Osteocyte (in vitro differentiated cells): ENCODE measurements around the gene PNPLA4. TPM values are rescaled to one million over a fixed set of nuclear protein-coding genes. Genes with fewer than 3 reads are reported as not detected.

ENCODE experiments used
- DNase-seq: peaks from one replicate; pipeline ENCODE4 v3.0.0; 2021; ENCODE audit warnings: mixed read lengths; ENCODE audit not compliant: unreplicated experiment; ENCODE audit errors: extremely low spot score
- H3K27ac Mint-ChIP-seq: one replicate; pipeline ENCODE4 v1.8.0; 2021; ENCODE audit warnings: mild to moderate bottlenecking, mixed read lengths; ENCODE audit not compliant: unreplicated experiment
- H3K27me3 Mint-ChIP-seq: one replicate; pipeline ENCODE4 v1.8.0; 2021; ENCODE audit warnings: mixed read lengths; ENCODE audit not compliant: unreplicated experiment
- H3K36me3 Mint-ChIP-seq: one replicate; pipeline ENCODE4 v1.8.0; 2021; ENCODE audit warnings: mixed read lengths; ENCODE audit not compliant: unreplicated experiment
- H3K4me1 Mint-ChIP-seq: one replicate; pipeline ENCODE4 v1.8.0; 2021; ENCODE audit warnings: mixed read lengths; ENCODE audit not compliant: unreplicated experiment
- H3K4me3 Mint-ChIP-seq: one replicate; pipeline ENCODE4 v1.8.0; 2021; ENCODE audit warnings: mild to moderate bottlenecking, moderate library complexity, mixed read lengths; ENCODE audit not compliant: unreplicated experiment
- H3K9me3 Mint-ChIP-seq: one replicate; pipeline ENCODE4 v1.8.0; 2021; ENCODE audit warnings: mixed read lengths; ENCODE audit not compliant: unreplicated experiment
- total RNA-seq: library from RNA; stranded (reverse); gene quantifications from 2 replicates; pipeline ENCODE4 v1.2.1, GENCODE V29; 2021
- TF ChIP-seq, protein P1 (sequence below): fragments of 200-600 bp; sonication (generic); IDR thresholded peaks from 2 replicates; pipeline ENCODE4 v1.5.0; 2021; ENCODE audit warnings: antibody characterized with exemption, mild to moderate bottlenecking, moderate library complexity

Gene PNPLA4
- total RNA-seq, 1 donor from 2014 or later: 15.6 TPM

DNA sequence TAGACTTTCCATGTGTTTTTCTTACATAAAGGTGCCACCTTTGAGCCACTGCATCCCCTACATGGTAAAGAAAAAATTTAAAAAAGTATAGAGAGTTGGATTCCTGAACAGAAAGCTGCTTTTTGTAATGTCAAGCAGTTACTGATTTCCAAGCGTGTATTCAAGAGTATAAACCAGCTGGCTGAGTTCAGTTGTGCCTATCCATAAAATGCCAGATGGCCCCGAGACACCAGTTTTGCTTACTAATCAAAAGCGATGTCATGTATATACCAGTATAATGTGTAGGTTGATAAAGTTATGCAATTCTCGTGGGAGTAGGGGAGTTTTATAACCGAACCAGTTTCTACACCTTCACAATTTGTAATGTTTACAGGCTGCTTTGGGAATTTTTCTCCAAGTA lies 26.2 kb upstream of the PNPLA4 start:
- H3K27ac Mint-ChIP-seq: no peak overlapping the region
- DNase-seq: no peak
- H3K4me3 Mint-ChIP-seq: no peak overlapping the region
- H3K27me3 Mint-ChIP-seq: no peaks in the 10 kb centered on the region
- TF ChIP-seq, protein P1, sequence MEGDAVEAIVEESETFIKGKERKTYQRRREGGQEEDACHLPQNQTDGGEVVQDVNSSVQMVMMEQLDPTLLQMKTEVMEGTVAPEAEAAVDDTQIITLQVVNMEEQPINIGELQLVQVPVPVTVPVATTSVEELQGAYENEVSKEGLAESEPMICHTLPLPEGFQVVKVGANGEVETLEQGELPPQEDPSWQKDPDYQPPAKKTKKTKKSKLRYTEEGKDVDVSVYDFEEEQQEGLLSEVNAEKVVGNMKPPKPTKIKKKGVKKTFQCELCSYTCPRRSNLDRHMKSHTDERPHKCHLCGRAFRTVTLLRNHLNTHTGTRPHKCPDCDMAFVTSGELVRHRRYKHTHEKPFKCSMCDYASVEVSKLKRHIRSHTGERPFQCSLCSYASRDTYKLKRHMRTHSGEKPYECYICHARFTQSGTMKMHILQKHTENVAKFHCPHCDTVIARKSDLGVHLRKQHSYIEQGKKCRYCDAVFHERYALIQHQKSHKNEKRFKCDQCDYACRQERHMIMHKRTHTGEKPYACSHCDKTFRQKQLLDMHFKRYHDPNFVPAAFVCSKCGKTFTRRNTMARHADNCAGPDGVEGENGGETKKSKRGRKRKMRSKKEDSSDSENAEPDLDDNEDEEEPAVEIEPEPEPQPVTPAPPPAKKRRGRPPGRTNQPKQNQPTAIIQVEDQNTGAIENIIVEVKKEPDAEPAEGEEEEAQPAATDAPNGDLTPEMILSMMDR: no peak
- no peaks in the 10 kb centered on the region for H3K36me3 Mint-ChIP-seq
- no peaks in the 10 kb centered on the region for H3K4me1 Mint-ChIP-seq
- H3K9me3 Mint-ChIP-seq: peaks cover 8% of the 10 kb centered on the region

DNA sequence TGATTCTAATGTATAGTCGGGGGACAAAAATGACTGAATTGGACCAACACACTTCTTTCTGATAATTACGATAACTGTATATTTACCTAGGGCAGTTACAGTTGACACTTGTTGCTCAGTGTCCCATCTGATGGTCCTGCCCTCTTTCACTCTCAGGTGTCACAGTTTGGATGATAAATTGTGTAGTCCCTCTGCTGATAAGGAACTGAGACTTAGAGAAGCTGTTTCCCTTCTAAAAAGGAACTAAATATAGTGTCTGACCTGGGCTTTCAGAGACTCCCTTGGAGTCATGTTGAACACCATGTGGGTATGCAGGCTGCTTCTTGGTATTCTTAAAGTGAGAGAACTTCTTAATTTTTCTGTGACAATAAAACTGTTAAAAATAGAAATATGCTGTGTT lies 23.7 kb upstream of the PNPLA4 start:
- TF ChIP-seq, protein P1: no peak
- Mint-ChIP-seq H3K27me3 (peaks cover 4% of the 10 kb centered on the region), H3K27ac (no peak overlapping the region), H3K9me3 (no peaks in the 10 kb centered on the region), H3K36me3 (no peaks in the 10 kb centered on the region), H3K4me3 (no peak overlapping the region), H3K4me1 (no peaks in the 10 kb centered on the region)
- DNase-seq: no peak

DNA sequence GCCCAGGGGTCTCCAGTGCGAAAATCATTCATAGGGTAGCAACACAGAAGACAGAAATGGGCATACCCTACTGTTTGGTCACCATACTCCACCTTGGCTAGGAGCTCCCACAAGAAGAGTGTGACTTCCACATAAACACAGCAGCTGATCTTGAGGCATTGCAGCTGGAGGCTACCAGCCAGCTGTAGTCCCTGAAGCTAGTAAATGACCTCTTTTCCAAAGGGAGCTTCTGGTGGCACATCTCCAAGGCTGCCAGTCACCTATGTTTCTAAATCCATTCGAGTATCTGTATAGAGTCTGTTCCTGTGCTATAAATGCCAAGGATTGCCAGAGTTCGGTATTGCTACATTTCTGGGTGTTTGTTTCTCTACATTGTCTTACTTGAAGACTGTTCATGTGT lies 21.3 kb upstream of the PNPLA4 start:
- no peaks in the 10 kb centered on the region for H3K36me3 Mint-ChIP-seq
- H3K27ac Mint-ChIP-seq: no peak overlapping the region

DNA sequence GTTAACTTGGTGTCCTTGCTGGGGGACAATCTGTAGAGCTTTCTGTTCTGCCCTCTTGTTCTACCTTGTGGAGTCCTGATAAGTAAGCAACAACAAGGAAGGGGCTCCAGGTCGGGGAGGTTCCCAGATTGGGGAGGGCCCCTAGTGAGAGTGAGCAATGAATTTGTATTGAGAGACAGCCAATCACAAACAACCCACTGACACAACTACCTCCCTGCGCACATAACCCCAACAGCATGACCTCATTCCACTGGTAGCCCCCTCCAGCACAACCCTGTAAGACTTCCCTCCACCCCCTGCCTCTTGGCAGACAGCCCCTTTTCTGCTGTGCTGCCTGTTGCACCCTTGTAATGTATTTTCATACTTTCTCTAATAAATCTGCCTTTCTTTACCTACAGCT lies 19.7 kb upstream of the PNPLA4 start:
- H3K4me1 Mint-ChIP-seq: no peaks in the 10 kb centered on the region
- TF ChIP-seq, protein P1: no peak
- H3K27me3 Mint-ChIP-seq: peaks cover 4% of the 10 kb centered on the region
- H3K27ac Mint-ChIP-seq: no peak overlapping the region
- DNase-seq: no peak
- H3K9me3 Mint-ChIP-seq: no peaks in the 10 kb centered on the region
- H3K4me3 Mint-ChIP-seq: no peak overlapping the region
- no peaks in the 10 kb centered on the region for H3K36me3 Mint-ChIP-seq

More for the DNA sequence above, 21.3 kb upstream of the PNPLA4 start:
- Mint-ChIP-seq H3K4me3 (no peak overlapping the region), H3K4me1 (no peaks in the 10 kb centered on the region), H3K9me3 (no peaks in the 10 kb centered on the region), H3K27me3 (peaks cover 4% of the 10 kb centered on the region)
- DNase-seq: no peak
- TF ChIP-seq, protein P1: no peak

DNA sequence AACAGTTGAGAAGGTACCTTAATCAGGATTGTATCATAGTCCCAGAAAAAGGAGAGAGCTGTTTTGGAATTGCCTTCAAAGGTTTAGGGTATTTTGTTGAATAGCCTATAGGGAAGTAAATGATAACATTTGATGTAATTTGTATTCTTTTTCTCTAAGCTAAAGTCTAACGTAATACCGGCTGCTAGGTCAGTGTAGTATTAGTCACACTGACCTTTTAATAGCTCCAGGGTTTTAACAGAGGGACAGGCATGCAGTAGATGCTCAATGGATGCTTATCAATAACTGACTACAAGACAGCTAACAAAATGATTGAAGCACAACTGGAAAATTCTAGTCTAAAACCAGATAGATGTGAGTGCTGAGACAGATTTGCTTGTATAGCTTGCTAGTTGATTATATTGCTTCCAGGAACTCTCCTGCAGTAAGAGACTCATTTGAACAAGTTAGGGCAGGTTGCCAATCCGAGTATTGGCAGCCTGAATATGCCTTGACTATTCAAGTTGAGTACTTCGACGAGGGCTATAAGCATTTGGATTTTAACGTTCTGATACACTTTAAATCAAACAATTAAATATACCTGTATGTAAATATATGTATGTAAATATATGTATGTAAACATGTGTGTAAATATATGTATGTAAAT lies 16.5 kb upstream of the PNPLA4 start:
- Mint-ChIP-seq H3K36me3 (no peaks in the 10 kb centered on the region), H3K4me3 (no peak overlapping the region), H3K4me1 (no peaks in the 10 kb centered on the region), H3K27me3 (peaks cover 4% of the 10 kb centered on the region), H3K9me3 (no peaks in the 10 kb centered on the region), H3K27ac (no peak overlapping the region)
- TF ChIP-seq, protein P1: no peak
- DNase-seq: no peak
